Neural progenitor cell (in vitro differentiated cells): ENCODE results near the gene STARD6. TPM values are rescaled to one million over a fixed set of nuclear protein-coding genes. Genes with fewer than 3 reads are reported as not detected.

Experiments
- DNase-seq: peaks from one replicate; pipeline ENCODE4 v3.0.0-alpha.2; 2016; ENCODE audit warnings: low spot score
- H2AFZ ChIP-seq: fragments of 200-600 bp; sonication (generic); replicated peaks from 2 replicates; pipeline ENCODE4 v1.6.1; 2016; ENCODE audit warnings: antibody characterized with exemption
- H3F3A ChIP-seq: fragments of 200-600 bp; sonication (generic); 2 replicates; pipeline ENCODE4 v1.6.1; 2016; ENCODE audit warnings: antibody characterized with exemption, low read depth
- H3K27ac ChIP-seq: fragments of 200-600 bp; sonication (generic); 2 replicates; pipeline ENCODE4 v1.5.1; 2016; ENCODE audit warnings: mild to moderate bottlenecking
- H3K27me3 ChIP-seq: fragments of 200-600 bp; sonication (generic); 2 replicates; pipeline ENCODE4 v1.6.1; 2016; ENCODE audit warnings: mild to moderate bottlenecking, moderate library complexity
- H3K36me3 ChIP-seq: fragments of 200-600 bp; sonication (generic); 2 replicates; pipeline ENCODE4 v1.5.1; 2016
- H3K4me1 ChIP-seq: fragments of 200-600 bp; sonication (generic); 2 replicates; pipeline ENCODE4 v1.6.1; 2016; ENCODE audit warnings: mixed run types
- H3K4me2 ChIP-seq: fragments of 200-600 bp; sonication (generic); 2 replicates; pipeline ENCODE4 v1.6.1; 2016
- H3K4me3 ChIP-seq: fragments of 200-600 bp; sonication (generic); 2 replicates; pipeline ENCODE4 v1.5.1; 2016
- H3K79me2 ChIP-seq: fragments of 200-600 bp; sonication (generic); 2 replicates; pipeline ENCODE4 v1.6.1; 2016; ENCODE audit warnings: low read depth
- H3K9ac ChIP-seq: fragments of 200-600 bp; sonication (generic); 2 replicates; pipeline ENCODE4 v1.6.1; 2016
- H3K9me3 ChIP-seq: fragments of 200-600 bp; sonication (generic); 2 replicates; pipeline ENCODE4 v1.5.1; 2016; ENCODE audit warnings: low read depth
- H4K20me1 ChIP-seq: fragments of 200-600 bp; sonication (generic); 2 replicates; pipeline ENCODE4 v1.6.1; 2016; ENCODE audit warnings: low read depth
- H3K27ac Mint-ChIP-seq: 3 replicates; pipeline ENCODE4 v1.8.0; 2021; ENCODE audit warnings: mixed read lengths
- H3K27me3 Mint-ChIP-seq: 2 replicates; pipeline ENCODE4 v1.8.0; 2022; ENCODE audit warnings: low read depth, mild to moderate bottlenecking, inconsistent platforms, moderate library complexity, mixed read lengths; ENCODE audit not compliant: insufficient read depth
- H3K36me3 Mint-ChIP-seq: 3 replicates; pipeline ENCODE4 v1.8.0; 2021; ENCODE audit warnings: mixed read lengths
- H3K4me1 Mint-ChIP-seq: 3 replicates; pipeline ENCODE4 v1.8.0; 2021; ENCODE audit warnings: mixed read lengths
- H3K4me3 Mint-ChIP-seq: 3 replicates; pipeline ENCODE4 v1.8.0; 2021; ENCODE audit warnings: mild to moderate bottlenecking, moderate library complexity, mixed read lengths
- H3K9me3 Mint-ChIP-seq: 3 replicates; pipeline ENCODE4 v1.8.0; 2020; ENCODE audit warnings: mixed read lengths
- EZH2 ChIP-seq: fragments of 200-600 bp; sonication (generic); IDR thresholded peaks from 2 replicates; pipeline ENCODE4 v1.6.1; 2017; ENCODE audit warnings: antibody characterized with exemption, mild to moderate bottlenecking, moderate library complexity
- EZH2phosphoT487 ChIP-seq: fragments of 200-600 bp; sonication (generic); IDR thresholded peaks from 2 replicates; pipeline ENCODE4 v1.6.1; 2017; ENCODE audit warnings: antibody characterized with exemption
- total RNA-seq: library from RNA; depleted of rRNA; stranded (reverse); fragments of >200 nt; gene quantifications from 2 replicates; pipeline ENCODE4 v1.2.3, GENCODE V29; 2015; ENCODE audit warnings: low replicate concordance
- TF ChIP-seq, protein P1 (sequence below): fragments of 200-600 bp; sonication (generic); IDR thresholded peaks from 2 replicates; pipeline ENCODE4 v1.5.1; 2017; ENCODE audit warnings: antibody characterized with exemption, mild to moderate bottlenecking

The STARD6 gene
- total RNA-seq, 1 donor from 2014 or later = not detected

DNA sequence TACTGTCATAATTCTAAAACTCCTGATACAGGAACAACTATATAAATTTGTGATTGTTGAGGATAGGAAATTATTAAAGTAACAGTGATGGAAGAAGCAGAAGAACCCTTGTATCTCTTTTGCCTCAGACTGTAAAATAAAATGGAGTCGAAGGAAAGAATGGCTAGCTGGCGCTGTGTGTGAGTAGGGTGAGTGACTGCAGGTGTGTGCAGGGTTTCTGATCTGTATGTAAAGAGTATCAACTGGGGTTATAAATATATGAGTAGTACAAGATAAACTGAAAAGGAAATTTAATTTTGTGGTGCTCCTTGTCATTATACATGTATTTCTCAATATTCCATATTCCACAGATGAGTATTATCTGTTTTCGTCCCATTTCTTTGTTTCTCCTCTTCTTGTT, 73.1 kb downstream of the STARD6 start:
- Histone ChIP-seq H3F3A (peaks cover 27% of the 10 kb centered on the region), H3K27ac (no peak overlapping the region), H3K4me3 (no peak overlapping the region), H3K9me3 (no peaks in the 10 kb centered on the region), H3K79me2 (peaks cover 31% of the 10 kb centered on the region), H4K20me1 (peaks cover 15% of the 10 kb centered on the region), H3K4me1 (peaks cover 12% of the 10 kb centered on the region), H3K9ac (no peak overlapping the region), H3K36me3 (peaks cover 50% of the 10 kb centered on the region), H3K4me2 (no peak overlapping the region), H2AFZ (no peak overlapping the region), H3K27me3 (no peaks in the 10 kb centered on the region)
- H3K27me3 Mint-ChIP-seq = no peaks in the 10 kb centered on the region
- DNase-seq = no peak
- TF ChIP-seq EZH2phosphoT487 = no peak
- TF ChIP-seq, protein P1, sequence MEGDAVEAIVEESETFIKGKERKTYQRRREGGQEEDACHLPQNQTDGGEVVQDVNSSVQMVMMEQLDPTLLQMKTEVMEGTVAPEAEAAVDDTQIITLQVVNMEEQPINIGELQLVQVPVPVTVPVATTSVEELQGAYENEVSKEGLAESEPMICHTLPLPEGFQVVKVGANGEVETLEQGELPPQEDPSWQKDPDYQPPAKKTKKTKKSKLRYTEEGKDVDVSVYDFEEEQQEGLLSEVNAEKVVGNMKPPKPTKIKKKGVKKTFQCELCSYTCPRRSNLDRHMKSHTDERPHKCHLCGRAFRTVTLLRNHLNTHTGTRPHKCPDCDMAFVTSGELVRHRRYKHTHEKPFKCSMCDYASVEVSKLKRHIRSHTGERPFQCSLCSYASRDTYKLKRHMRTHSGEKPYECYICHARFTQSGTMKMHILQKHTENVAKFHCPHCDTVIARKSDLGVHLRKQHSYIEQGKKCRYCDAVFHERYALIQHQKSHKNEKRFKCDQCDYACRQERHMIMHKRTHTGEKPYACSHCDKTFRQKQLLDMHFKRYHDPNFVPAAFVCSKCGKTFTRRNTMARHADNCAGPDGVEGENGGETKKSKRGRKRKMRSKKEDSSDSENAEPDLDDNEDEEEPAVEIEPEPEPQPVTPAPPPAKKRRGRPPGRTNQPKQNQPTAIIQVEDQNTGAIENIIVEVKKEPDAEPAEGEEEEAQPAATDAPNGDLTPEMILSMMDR = no peak
- TF ChIP-seq EZH2 = no peak
- peaks cover 50% of the 10 kb centered on the region for H3K36me3 Mint-ChIP-seq
- H3K27ac Mint-ChIP-seq = no peak overlapping the region
- peaks cover 15% of the 10 kb centered on the region for H3K9me3 Mint-ChIP-seq
- peaks cover 6% of the 10 kb centered on the region for H3K4me1 Mint-ChIP-seq
- no peak overlapping the region for H3K4me3 Mint-ChIP-seq

DNA sequence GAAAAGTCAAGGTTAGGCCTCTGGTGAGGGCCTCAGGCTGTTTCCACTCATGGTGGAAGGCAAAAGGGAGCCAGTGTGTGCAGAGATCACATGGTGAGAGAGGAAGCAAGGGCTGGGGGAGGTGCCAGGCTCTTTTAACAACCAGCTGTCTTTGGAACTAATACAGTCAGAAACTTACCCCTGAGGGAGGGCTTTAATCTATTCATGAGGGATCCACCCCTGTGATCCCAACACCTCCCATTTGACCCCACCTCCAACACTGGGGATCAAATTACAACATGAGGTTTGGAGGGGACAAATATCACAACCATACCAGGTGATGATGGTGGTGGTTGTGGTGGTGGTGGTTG, 77.5 kb downstream of the STARD6 start:
- peaks cover 15% of the 10 kb centered on the region for H4K20me1 ChIP-seq
- Mint-ChIP-seq H3K9me3 (no peaks in the 10 kb centered on the region), H3K36me3 (peaks cover 49% of the 10 kb centered on the region), H3K4me1 (peaks cover 6% of the 10 kb centered on the region), H3K4me3 (no peak overlapping the region), H3K27ac (no peak overlapping the region), H3K27me3 (no peaks in the 10 kb centered on the region)
- H3K4me2 ChIP-seq = peak overlapping the region; percentile 36
- TF ChIP-seq, protein P1 = no peak
- no peak for TF ChIP-seq EZH2
- no peak for TF ChIP-seq EZH2phosphoT487
- H3F3A ChIP-seq = peaks cover 27% of the 10 kb centered on the region
- peaks cover 14% of the 10 kb centered on the region for H3K4me1 ChIP-seq
- H3K36me3 ChIP-seq = peaks cover 46% of the 10 kb centered on the region
- no peaks in the 10 kb centered on the region for H3K9me3 ChIP-seq
- DNase-seq = peak; percentile 53
- no peak overlapping the region for H2AFZ ChIP-seq
- H3K4me3 ChIP-seq = no peak overlapping the region
- no peak overlapping the region for H3K9ac ChIP-seq
- H3K27ac ChIP-seq = peak overlapping the region; percentile 41
- H3K79me2 ChIP-seq = peaks cover 67% of the 10 kb centered on the region
- H3K27me3 ChIP-seq = no peaks in the 10 kb centered on the region

DNA sequence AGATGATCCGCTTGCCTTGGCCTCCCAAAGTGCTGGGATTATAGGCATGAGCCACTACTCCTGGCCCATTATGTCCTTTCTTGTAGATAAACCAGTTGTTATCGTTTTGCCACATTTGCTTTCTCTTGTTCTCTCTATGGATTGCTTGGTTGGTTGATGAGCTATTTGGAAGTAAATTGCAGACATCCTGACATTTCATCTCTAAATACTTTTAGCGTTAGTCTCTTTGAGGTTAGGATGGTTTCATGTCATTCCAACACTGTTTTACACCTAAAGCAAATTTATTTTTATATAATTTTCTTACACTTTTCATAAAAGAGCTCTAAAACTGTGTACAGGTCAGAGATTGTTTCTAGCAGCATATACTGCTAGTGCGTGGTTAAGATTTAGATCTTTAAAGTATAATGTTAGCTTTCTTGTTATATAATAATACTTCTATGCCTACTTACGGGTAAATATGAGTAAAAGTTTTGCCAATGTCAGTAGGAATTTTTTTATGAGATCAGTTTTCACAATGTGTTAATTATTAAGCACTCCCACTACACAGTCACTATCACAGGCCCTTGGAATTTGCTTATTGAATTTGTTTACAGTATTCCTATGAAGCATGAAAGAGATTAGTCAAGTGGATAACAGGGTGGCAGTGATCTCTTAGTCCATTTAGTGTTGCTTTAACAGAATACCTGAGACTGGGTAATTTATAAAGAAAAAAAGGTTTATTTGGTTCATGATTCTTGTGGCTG, 78.0 kb downstream of the STARD6 start:
- H3K4me2 ChIP-seq = peak overlapping the region; percentile 36
- peaks cover 32% of the 10 kb centered on the region for H3F3A ChIP-seq
- no peak for TF ChIP-seq EZH2phosphoT487
- H3K27me3 ChIP-seq = no peaks in the 10 kb centered on the region
- H3K79me2 ChIP-seq = peaks cover 73% of the 10 kb centered on the region
- H3K27ac Mint-ChIP-seq = no peak overlapping the region
- no peak overlapping the region for H2AFZ ChIP-seq
- H3K36me3 Mint-ChIP-seq = peaks cover 49% of the 10 kb centered on the region
- H3K4me3 Mint-ChIP-seq = no peak overlapping the region
- peak overlapping the region; percentile 41 for H3K27ac ChIP-seq
- H3K4me3 ChIP-seq = no peak overlapping the region
- peaks cover 14% of the 10 kb centered on the region for H3K4me1 ChIP-seq
- no peaks in the 10 kb centered on the region for H3K27me3 Mint-ChIP-seq
- H3K9me3 Mint-ChIP-seq = no peaks in the 10 kb centered on the region
- no peak overlapping the region for H3K9ac ChIP-seq
- H3K9me3 ChIP-seq = no peaks in the 10 kb centered on the region
- H3K4me1 Mint-ChIP-seq = peaks cover 6% of the 10 kb centered on the region
- no peak for DNase-seq
- peaks cover 15% of the 10 kb centered on the region for H4K20me1 ChIP-seq
- H3K36me3 ChIP-seq = peaks cover 49% of the 10 kb centered on the region

DNA sequence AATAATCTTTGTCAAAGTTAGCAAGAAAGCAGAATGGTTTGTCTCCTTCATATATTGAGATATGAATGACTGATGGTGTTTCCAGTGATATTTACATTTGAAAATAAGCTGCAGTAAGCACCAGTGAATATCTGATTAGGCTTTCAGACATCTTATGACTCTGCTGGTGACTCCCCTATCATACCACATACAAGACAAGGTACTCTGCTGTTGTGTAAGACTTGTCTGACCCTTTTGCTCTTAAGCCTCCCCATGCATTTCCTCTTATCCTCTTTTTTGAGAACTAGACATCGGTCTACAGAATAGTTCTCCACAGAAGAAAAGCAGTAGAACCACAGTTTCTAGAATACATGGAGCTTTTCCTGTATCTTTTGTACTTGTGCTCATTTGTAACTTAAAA, 79.0 kb downstream of the STARD6 start:
- Histone ChIP-seq H3K36me3 (peaks cover 48% of the 10 kb centered on the region), H2AFZ (no peak overlapping the region), H3K27me3 (no peaks in the 10 kb centered on the region), H3K4me2 (no peak overlapping the region), H3K27ac (no peak overlapping the region), H4K20me1 (peaks cover 15% of the 10 kb centered on the region), H3K9ac (no peak overlapping the region), H3K79me2 (peaks cover 83% of the 10 kb centered on the region), H3K4me1 (peaks cover 14% of the 10 kb centered on the region), H3K4me3 (no peak overlapping the region), H3K9me3 (no peaks in the 10 kb centered on the region), H3F3A (peaks cover 38% of the 10 kb centered on the region)
- Mint-ChIP-seq H3K27ac (no peak overlapping the region), H3K36me3 (peaks cover 41% of the 10 kb centered on the region), H3K4me3 (no peak overlapping the region), H3K4me1 (peaks cover 6% of the 10 kb centered on the region), H3K9me3 (no peaks in the 10 kb centered on the region), H3K27me3 (no peaks in the 10 kb centered on the region)
- TF ChIP-seq EZH2phosphoT487 (no peak), EZH2 (no peak)
- TF ChIP-seq, protein P1 = no peak
- no peak for DNase-seq
